NCI-H187 treated with DMSO at 0.1 percent for 48 hours (cell line): ENCODE data around the gene ANKRD52.
"Not testable (repeated sequence)": the region's sequence is repeated elsewhere in the genome, so short reads cannot be mapped to it uniquely, and the experiment has no call there.

ENCODE experiments used
- DNase-seq: peaks from one replicate; lab custom pipeline; 2025; lab: John Stamatoyannopoulos, UW

The ANKRD52 gene

DNA sequence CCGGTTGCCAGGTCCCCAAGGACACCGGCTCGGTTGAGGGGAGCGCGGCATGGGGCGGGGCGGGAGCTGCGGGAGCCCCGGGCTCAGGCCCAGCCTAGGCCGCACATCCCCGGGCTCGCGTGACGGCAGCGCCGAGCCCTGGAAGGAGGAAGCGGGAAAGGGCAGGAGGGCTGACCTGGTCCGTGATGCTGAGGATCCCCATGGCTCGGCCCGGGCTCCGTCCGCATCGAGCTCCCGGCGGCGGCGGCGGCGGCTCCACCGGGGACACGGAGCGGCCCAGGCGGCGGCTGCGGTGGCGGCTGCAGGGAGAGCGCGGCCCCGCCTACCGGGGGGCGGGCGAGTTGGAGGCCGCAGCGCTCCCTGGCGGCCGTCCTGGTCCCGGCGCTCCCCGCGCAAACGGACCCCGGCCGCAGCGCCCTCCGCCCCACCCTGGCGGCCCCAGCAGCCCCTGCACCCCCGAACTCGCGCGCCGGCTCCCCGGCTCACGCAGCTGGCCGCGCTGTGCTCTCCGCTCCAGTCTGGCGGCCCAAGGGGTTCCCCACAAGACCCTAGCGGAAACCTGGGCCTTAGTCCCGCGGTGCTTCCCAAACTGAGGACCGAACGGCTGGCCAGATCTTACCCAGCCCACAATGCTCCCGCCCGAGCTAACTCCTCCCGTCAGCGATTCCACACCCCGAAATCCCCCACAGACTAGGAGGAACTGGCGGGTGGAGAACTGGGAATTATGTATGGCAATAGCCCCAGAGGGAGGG, at the start of gene ANKRD52:
ANKRD52 (minus strand) TSS at position 317 of the 752 bp plus-strand sequence; CDS start at position 202, 115 bp downstream.
- DNase-seq: peak; percentile 56

DNA sequence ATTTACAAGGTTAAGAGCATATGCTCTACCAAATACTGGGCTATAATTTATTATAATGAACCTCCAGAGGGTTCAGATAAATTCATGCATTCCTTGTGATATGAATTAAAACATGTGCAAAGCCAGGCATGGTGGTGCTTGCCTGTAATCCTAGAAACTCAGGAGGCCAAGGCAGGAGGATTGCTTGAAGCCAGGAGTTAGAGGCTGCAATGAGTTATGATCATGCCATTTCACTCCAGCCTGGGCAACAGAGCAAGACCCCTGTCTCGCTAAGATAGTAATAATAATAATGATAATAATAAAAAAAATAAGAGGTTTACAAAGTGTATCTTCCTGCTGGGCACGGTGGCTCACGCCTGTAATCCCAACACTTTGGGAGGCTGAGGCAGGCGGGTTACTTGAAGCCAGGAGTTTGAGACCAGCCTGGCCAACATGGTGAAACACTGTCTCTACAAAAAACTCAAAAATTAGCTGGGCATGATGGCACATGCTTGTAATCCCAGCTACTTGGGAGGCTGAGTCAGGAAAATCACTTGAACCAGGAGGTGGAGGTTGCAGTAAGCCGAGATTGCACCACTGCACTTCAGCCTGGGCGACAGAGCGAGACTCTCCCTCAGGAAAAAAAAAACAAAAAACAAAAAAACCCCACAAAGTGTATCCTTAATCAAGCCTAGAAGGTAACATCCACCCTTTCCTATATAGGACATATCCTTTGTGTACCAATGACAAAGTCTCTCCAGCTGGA, 49.2 kb upstream of the ANKRD52 start:
- no peak for DNase-seq

DNA sequence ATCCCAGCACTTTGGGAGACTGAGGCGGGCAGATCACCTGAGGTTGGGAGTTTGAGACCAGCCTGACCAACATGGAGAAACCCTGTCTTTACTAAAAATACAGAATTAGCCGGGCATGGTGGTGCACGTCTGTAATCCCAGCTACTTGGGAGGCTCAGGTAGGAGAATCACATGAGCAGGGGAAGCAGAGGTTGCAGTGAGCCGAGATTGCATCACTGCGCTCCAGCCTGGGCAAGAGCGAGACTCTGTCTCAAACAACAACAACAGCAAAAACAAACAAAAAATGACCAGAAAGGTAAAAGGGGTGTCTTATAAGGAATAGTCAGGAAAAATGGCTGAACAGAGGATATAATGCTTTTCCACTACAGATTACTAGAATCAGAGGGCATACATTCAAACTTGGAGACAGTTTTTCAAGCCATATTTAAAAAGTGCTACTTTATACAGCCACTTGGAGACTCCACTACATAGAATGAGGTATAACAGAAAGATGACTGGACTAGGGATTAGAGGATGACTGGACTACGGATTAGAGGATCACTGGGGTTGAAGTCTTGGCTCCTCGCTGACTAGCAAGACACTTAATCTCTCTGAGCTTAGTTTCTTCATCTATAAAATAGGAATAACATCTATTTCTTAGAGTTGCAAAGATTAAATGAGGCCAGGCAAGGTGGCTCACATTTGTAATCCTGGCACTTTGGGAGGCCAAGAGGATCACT, 46.8 kb upstream of the ANKRD52 start:
- DNase-seq: no peak

DNA sequence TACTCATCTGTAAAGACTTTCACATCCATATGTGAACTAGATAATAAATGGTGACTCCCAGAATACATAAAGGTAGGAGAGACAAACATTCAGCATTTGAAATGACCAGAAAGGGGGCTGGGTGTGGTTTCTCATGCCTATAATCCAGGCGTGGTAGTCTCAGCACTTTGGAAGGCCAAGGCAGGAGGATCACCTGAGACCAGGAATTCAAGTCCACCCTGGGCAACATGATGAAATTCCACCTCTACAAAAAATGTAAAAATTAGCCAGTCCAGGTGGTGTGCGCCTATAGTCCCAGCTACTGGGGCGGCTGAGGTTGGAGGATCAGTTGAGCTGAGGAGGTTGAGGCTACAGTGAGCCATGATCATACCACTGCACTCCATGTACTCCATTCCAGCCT, 46.1 kb upstream of the ANKRD52 start:
- DNase-seq: no peak

DNA sequence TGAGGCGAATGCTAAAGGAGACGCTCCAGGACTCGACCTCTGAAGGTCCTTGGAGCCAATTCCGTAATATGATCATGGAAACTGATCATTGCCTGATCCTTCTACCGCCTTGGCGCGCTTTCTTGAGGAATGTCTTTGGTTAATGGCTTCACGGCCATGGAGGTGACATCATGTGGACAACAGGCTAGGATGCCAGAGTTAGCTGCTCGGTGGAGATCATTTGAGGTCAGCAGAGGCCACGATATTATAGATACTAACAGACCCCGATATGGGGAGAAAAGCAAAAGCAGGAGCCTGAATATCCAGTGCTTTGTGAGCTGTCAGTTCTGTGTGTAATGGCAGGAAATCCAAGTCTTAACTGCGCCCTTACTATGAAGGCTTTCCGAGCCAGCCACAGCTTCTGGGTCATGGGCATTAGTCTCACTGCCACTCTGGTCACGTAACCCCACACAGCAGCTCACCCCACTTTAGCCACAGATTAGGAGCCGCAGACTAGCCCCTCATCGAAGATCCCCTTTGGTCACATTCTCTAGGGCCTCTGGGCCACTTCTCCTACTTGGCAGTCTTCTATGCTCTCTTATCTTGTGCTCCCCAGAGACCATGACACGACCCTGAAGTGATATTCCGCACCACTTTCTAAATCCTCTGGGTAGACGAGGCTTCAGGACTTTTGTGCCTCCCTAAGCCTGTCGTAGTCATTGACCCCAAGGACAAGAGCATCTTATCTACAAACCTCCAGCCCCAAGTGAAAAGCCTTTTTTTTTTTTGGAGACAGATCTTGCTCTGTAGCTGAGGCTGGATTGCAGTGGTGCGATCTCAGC, 42.7 kb upstream of the ANKRD52 start:
- no peak for DNase-seq

DNA sequence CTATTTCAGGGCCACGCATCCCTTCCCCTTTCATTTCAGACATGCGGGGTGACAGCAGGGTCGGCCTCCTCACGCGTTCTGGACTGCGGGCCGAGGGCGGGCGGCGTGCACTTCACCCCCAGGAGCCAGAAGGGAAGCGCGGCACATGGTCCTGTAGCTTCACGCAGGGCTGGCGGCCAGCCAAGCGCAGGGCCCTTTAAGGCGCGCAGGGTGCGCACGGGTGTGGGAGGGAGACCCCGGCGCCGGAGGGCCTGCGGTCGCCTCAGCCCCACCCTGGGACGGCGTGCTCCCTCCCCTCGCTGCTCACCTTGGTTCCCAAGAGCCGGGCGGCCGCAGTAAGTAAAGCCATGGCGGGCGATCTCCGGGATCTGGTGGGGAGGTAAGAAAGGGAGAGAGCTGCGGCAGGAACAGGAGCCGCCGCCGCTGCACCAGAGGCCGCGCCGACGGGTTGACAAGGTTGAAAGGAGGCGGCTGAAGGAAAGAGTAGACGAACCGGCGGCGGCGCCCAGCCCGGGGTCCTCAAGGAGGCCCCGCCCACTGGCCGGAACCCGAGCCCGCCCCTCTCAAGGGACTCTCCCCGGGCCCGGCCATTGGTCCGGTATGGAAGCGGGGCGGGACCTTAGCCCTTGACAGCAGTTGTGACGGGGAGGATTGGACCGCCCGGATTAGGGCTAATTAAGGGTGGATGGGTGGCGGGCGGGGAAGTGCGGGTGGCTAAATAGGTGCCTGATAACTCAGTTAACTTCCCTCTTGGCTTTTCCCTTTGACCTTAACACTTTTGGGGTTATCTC, 41.9 kb upstream of the ANKRD52 start, which contains the start of gene CS:
CS (minus strand) TSS at position 478 of the 791 bp plus-strand sequence; CDS start at position 349, 129 bp downstream.
- peak; percentile 92 for DNase-seq

DNA sequence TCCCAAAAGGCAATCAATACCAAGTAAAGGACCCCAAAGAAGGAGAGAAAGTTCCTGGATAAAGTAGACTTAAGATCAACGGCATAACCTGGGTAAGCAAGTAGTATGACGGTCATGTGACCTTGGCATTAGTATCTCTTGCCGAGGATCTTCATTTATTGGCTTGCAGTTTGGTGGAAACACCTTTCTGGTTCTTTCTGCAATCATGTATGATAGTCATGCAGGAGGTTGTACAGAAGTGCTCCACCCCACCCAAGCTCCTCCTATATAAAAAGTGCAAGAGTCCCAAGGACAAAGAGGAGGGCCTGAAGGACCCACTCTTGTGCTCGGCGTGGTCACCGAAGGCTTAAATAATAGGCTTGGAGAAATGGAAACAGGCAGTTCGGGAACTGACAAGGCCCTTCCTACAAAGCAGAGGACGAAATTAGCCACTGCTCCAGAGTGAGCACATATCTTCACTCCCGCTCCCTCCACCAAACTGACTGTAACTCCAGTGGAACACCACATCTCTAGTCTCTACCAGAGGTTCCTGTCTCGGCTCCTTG, 41.2 kb upstream of the ANKRD52 start:
- no peak for DNase-seq

DNA sequence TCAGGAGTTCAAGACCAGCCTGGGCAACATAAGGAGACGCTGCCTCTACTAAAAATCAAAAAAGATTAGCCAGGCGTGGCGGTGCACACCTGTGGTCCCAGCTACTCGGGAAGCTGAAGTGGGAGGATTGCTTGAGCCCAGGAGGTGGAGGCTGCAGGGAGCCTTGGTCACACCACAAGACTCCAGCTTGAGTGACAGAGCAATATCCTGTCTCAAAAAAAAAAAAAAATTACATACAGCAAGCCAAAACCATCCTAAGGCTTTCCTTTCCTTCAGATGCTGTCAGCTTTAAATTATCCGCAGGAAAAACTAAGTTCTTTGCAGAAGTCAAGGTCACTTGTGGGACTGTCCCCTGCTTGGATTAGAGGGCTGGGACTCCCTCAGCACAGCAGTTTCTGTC, 40.6 kb upstream of the ANKRD52 start:
- DNase-seq: no peak

DNA sequence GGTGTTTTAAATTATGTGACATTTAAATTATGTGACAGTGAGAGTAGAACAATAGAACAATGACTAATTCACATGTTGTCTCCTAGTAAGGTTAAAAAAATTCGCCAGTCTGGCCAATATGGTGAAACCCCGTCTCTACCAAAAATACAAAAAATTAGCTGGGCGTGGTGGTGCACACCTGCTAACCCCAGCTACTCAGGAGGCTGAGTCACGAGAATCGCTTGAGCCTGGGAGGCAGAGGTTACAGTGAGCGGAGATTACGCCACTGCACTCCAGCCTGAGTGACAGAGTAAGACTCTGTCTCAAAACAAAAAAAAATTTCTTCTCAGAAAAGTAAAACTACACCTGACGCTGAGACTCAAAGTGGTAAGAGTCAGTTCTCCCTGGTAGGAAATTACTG, 39.2 kb upstream of the ANKRD52 start:
- DNase-seq: no peak

DNA sequence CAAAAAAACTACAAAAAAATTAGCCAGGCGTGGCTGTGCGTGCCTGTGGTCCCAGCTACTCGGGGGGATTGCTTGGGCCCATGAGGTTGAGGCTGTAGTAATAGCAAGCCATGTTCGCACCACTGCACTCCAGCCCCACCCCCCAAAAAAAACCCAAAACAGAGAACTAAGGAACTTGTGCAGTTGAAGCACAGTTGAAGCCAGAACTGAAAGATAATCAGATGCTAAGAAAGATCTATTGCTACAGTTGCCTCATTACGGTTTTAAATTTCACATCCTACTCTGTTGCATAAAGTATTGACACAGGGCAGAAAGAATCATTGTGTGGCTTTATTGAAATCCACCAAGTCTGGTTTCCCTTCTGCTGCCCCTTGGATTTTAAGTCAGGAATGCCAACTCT, 38.1 kb upstream of the ANKRD52 start:
- no peak for DNase-seq

DNA sequence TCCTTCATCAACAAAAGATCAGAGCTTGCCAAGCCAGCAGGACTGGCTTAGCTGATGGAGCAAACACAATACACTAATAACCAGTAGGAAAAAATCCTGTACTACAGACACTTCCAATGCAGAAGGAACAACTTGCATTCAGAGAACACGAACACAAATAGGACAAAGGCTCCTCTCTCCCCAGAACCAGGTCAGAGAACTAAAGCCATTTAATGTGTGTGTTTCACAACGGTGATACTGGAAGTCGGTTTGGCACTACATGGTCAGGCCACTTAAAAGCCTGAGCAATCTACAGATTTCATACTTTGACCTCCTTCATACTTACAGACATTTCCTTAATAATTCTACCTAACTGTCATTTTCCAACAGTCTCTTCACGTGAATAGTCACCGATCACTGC, 35.6 kb upstream of the ANKRD52 start:
- no peak for DNase-seq

DNA sequence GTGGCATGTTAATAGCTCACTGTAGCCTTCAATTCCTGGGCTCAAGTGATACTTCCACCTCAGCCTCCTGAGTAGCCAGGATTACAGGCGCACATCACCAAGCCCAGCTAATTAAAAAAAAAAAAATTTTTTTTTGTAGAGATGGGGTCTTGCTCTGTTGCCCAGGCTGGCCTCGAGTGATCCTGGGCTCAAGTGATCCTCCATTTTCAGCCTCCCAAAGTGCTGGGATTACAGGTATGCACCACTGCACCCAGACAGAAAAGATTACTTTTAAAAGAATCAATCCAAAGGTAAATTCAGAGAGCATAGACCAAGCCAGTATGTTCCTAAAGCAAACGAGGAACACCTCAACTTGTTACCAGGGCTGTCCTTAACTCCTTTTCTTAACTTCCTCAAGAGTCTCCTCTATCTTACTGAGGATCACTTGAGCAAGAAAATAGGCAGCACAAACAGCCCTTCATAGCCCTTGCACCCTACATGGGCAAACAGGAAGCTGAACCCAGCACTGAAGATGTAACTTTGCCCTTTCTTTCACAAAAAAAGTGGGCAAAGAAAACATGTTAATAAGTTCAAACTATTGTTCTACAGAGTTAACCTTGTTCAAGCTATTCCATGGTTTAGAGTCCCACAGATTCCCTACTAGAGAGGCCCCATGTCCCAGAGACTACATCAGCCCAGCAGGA, 30.7 kb upstream of the ANKRD52 start:
- DNase-seq: no peak

DNA sequence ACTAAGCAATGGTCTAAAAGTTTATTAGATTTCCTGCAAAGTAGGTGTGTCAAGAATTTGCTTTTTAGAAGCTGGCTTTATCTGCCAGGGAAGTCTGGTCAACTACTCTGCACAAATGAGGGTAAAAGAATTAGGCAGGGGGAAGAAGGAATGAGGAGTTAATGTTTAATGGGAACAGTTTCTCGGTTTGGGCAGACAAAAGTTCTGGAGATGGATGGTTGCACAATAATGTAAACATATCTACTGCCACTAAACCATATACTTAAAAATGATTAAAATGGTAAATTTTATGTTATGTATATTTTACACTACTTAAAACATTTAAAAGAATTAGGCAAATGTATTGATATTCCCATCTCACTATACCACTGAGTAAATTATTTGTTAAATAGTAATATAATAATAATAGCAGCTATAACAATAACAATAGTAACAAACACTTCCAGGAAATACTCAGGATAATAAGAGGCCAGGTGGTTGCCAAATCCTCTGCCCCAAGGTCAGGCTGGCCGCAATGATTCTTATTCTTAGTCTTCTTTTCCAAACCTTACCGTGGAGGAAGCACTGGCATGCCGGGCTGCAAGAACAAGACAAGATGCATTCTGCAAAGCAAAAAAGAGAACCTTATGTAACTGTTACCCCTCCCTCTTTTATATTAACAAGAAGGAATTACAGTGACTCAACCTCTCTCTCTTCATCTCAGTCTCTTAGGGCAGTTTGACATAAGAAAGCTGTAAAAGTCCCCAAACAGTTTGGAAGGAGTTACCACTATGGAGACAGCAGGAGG, 28.1 kb upstream of the ANKRD52 start:
- DNase-seq: no peak

DNA sequence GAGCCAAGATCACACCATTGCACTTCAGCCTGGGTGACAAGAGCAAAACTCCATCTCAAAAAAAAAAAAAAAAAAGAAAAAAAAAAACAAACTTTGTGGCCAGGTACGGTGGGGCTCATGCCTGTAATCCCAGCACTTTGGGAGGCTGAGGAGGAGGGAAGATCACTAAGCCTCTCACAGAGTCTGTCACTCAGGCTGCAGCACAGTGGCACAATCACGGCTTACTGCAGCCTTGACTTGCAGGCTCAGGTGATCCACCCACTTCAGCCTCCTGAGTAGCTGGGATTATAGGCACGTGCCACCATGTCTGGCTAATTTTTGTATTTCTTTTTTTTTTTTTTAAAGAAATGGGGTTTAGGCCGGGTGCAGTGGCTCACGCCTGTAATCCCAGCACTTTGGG, 26.1 kb upstream of the ANKRD52 start:
- DNase-seq: not testable (repeated sequence)

DNA sequence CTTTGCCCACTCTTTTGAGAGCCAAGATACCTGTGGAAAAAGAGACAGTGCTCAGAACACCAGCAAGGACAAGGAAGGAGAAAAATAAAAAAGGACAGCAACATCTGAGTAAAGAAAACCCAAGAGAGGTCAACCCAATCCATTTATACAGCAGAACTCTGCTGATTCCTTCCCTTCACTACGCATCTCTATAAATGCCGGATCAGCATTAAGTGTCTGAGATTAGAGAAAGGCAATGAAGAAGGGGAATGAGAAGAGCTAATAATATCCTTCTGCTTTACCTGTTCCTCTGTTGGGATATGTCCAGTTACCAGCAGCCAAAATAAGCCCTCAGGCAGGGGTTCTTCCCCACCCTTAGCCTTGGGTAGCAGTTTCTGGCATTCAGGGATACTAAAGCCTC, 24.4 kb upstream of the ANKRD52 start:
- no peak for DNase-seq

DNA sequence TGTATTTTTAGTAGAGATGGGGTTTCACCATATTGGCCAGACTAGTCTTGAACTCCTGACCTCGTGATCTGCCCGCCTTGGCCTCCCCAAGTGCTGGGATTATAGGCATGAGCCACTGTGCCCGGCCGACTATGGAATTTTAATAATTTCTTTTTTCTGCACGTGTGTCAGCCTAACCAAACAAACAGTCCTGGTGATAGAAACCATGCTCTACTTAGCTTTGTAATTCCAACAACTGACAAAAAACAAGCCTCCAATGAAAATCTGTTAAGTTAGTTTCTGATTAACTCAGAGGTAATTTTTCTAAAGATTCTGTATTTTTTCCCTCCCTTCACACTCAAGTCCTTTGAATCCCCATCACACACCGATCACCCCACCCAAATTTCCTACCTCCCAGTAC, 23.8 kb upstream of the ANKRD52 start:
- no peak for DNase-seq

DNA sequence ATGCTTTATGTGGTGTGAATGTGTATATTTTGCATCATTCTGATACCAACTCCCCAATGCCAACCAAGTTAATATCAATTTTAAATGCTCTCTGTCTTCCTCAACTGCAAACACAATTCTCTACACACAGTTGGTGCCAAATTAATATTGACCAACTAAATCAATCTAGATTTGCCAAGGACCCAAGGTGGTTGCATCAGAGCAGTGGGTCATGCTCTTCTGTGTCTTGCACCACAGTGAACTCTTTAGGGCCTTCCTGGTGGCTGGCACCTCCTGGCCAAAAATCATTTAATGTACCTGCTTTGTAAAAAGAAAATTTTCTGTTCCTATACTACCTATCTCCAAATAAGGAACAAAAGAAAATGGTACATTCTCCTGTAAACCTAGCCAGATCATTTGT, 22.7 kb upstream of the ANKRD52 start:
- DNase-seq: no peak

DNA sequence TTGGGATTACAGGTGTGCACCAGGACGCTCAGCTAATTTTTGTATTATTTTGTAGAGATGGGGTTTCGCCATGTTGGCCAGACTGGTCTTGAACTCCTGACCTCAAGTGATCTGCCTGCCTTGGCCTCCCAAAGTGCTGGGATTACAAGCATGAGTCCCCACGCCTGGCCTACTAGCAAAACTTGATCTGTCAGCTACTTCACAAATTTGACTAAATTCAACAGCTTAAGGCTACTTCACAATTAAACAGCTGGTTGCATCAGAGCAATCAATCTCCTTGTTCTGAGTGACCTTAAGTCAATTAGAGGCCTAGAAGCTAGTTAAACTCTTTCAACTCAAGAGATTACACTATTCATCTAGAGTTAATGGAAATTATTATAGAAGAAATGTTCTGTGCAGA, 20.7 kb upstream of the ANKRD52 start:
- no peak for DNase-seq

DNA sequence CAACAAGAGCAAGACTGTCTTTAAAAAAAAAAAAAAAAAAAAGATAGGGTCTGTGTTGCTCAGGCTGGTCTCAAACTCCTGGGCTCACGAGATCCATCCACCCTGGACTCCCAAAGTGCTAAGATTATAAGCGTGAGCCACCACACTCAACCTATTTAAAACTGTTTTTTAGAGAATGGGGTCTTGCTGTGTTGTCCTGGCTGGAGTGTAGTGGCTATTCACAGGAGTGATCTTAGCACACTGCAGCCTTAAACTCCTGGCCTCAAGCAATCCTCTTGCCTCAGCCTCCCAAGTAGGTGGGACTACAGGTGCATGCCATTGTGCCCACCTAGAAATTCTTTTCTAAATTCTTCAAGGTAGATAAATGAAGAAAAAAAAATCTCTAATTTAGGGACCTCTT, 16.1 kb upstream of the ANKRD52 start:
- DNase-seq: no peak
